Lung (tissue), 12 donors: Measurements from ENCODE around the gene TICRR. TPM values are rescaled to one million over a fixed set of nuclear protein-coding genes. Genes with fewer than 3 reads are reported as not detected.
A peak's percentile ranks its signal among the peaks of the same experiment; 100 is the strongest.

ENCODE experiments used
- ATAC-seq: fragments of 200-7000 bp; cut with Tn5 transposase; one replicate; pipeline ENCODE4 v1.9.1; 2020; ENCODE audit warnings: moderate number of reproducible peaks; ENCODE audit not compliant: insufficient read depth, low FRiP score
- DNase-seq, 3 donors: peaks; one replicate each; pipeline ENCODE4 v3.0.0-alpha.2; 2013 to 2017
- H3K27ac ChIP-seq, 2 donors: one replicate each; pipeline ENCODE4 v1.5.1; 2013; ENCODE audit warnings: mild to moderate bottlenecking in 2 of 2, moderate library complexity in 2 of 2, control low read depth in 1 of 2, inconsistent platforms in 1 of 2, low read depth in 1 of 2, low read length in 1 of 2
- H3K27me3 ChIP-seq, 3 donors: one replicate each; pipeline ENCODE4 v1.5.1; 2013; ENCODE audit warnings: low read length in 2 of 3; ENCODE audit not compliant: control insufficient read depth in 3 of 3, insufficient read depth in 3 of 3
- H3K36me3 ChIP-seq, 4 donors: one replicate each; pipeline ENCODE4 v1.5.1; 2013; ENCODE audit warnings: low read length in 4 of 4, mild to moderate bottlenecking in 1 of 4, moderate library complexity in 1 of 4; ENCODE audit not compliant: control insufficient read depth in 4 of 4, insufficient read depth in 4 of 4
- H3K4me1 ChIP-seq, 5 donors: one replicate each; pipeline ENCODE4 v1.5.1; 2013; ENCODE audit warnings: low read length in 5 of 5, mild to moderate bottlenecking in 2 of 5, moderate library complexity in 1 of 5; ENCODE audit not compliant: control insufficient read depth in 5 of 5, insufficient read depth in 5 of 5
- H3K4me3 ChIP-seq: one replicate; pipeline ENCODE4 v1.5.1; 2013; ENCODE audit warnings: mild to moderate bottlenecking, control low read depth, moderate library complexity
- H3K9ac ChIP-seq, 2 donors: one replicate each; pipeline ENCODE4 v1.5.1; 2013; ENCODE audit warnings: low read length in 2 of 2, control low read depth in 1 of 2; ENCODE audit not compliant: insufficient read depth in 1 of 2
- H3K9me3 ChIP-seq, 4 donors: one replicate each; pipeline ENCODE4 v1.5.1; 2013; ENCODE audit warnings: low read length in 3 of 4, mild to moderate bottlenecking in 1 of 4, moderate library complexity in 1 of 4; ENCODE audit not compliant: control insufficient read depth in 4 of 4, insufficient read depth in 3 of 4
- CTCF ChIP-seq: IDR thresholded peaks from 2 replicates; pipeline ENCODE4 v1.5.1; 2012; ENCODE audit warnings: mild to moderate bottlenecking; ENCODE audit errors: control extremely low read depth, extremely low read depth
- WGBS, 2 donors: extraction: QIAGEN DNeasy Blood & Tissue Kit; methylation state at CpG; one replicate each; pipeline ENCODE4 v1.1.7; 2013; 5-methylcytosine and 5-hydroxymethylcytosine counted together
- polyA plus RNA-seq, 2 donors: library from polyadenylated mRNA; stranded (reverse); fragments of 200-250 nt; gene quantifications; one replicate each; pipeline ENCODE4 v1.2.1, GENCODE V29; 2013
- total RNA-seq, 2 donors: library from RNA; depleted of rRNA in 1 of 2; stranded (reverse); fragments of >200 nt in 1 of 2; gene quantifications; one replicate each; pipeline ENCODE4 v1.2.1, GENCODE V29; 2014 to 2021
- donor health status: control.
- donor health status: control.
- donor health status: Bipolar disorder and iron deficiency.
- donor health status: healthy.
- donor health status: DM: yes; HTN: yes; CAD: no.

The TICRR gene
- total and polyA plus RNA-seq, 4 donors = 0.31 to 1.7 (median 0.43) TPM

- Histone ChIP-seq H3K27me3 (no peaks in the 10 kb centered on the region), H3K4me1 (peaks cover 0 to 25% (median 5%) of the 10 kb centered on the region in 5 donors), H3K4me3 (no peak overlapping the region), H3K9ac (no peak overlapping the region), H3K9me3 (peaks cover 0 to 1% (median 0%) of the 10 kb centered on the region in 4 donors), H3K27ac (peak overlapping the region; percentile 52 to 68), H3K36me3 (no peaks in the 10 kb centered on the region)
- ATAC-seq (no peak), DNase-seq (peak in 1 of 3 donors; percentile 11)
- 92 to 96% methylated on average over 8 of the region's 8 CpGs for WGBS, 2 donors
- no peak for TF ChIP-seq CTCF
Observed at GRCh38 chr15:89666184-89666857, 91.1 kb downstream of the TICRR start.

GRCh38 chr15:89666858-89667705 lies 91.8 kb downstream of the TICRR start:
- TF ChIP-seq CTCF = no peak
- WGBS, 2 donors = 89% methylated on average over 13 of the region's 13 CpGs
- Histone ChIP-seq H3K4me3 (no peak overlapping the region), H3K27me3 (no peaks in the 10 kb centered on the region), H3K4me1 (peaks cover 0 to 25% (median 5%) of the 10 kb centered on the region in 5 donors), H3K9ac (no peak overlapping the region), H3K27ac (no peak overlapping the region), H3K36me3 (no peaks in the 10 kb centered on the region), H3K9me3 (peaks cover 0 to 1% (median 0%) of the 10 kb centered on the region in 4 donors)
- DNase-seq = no peak
- ATAC-seq = no peak

- TF ChIP-seq CTCF = no peak
- Histone ChIP-seq H3K9me3 (peaks cover 0 to 1% (median 0%) of the 10 kb centered on the region in 4 donors), H3K4me1 (peaks cover 0 to 25% (median 5%) of the 10 kb centered on the region in 5 donors), H3K27ac (no peak overlapping the region), H3K4me3 (no peak overlapping the region), H3K27me3 (no peaks in the 10 kb centered on the region), H3K36me3 (no peaks in the 10 kb centered on the region), H3K9ac (no peak overlapping the region)
- no peak for ATAC-seq
- 96 to 97% methylated on average over 7 of the region's 7 CpGs for WGBS, 2 donors
- DNase-seq = no peak
Observed at GRCh38 chr15:89667706-89667960, 92.4 kb downstream of the TICRR start.
